HEK293 (cell line): ENCODE results near the gene FIGLA.
A peak's percentile ranks its signal among the peaks of the same experiment; 100 is the strongest.

Experiments
- CTCF ChIA-PET: fragments of 350-600 bp; formaldehyde crosslinking; extraction: SDS; loops from one replicate; lab custom pipeline; 2021; ENCODE audit warnings: antibody characterized with exemption; lab: Yijun Ruan, JAX
- POLR2A ChIA-PET: fragments of 300-600 bp; formaldehyde crosslinking; extraction: SDS; loops from one replicate; lab custom pipeline; 2020; ENCODE audit warnings: antibody characterized with exemption, inconsistent platforms; lab: Yijun Ruan, JAX
- H3K27ac ChIP-seq: fragments of 200-500 bp; sonication (Bioruptor generic); 2 replicates; pipeline ENCODE4 v1.5.1; 2014; ENCODE audit warnings: low read depth, low read length, control low read depth, inconsistent platforms; ENCODE audit errors: extremely low read depth
- H3K36me3 ChIP-seq, 2 experiments: fragments of 200-500 bp in 1 of 2; sonication (Bioruptor generic) in 1 of 2; 1 replicate in 1 of 2; 2 replicates in 1 of 2; pipeline ENCODE4 v1.5.1; 2014 to 2017; ENCODE audit warnings: inconsistent platforms in 2 of 2, low read length in 2 of 2; ENCODE audit not compliant: control insufficient read depth in 2 of 2, insufficient read depth in 1 of 2
- H3K4me1 ChIP-seq: fragments of 200-500 bp; sonication (Bioruptor generic); 2 replicates; pipeline ENCODE4 v1.5.1; 2014; ENCODE audit warnings: mild to moderate bottlenecking, low read length, inconsistent platforms; ENCODE audit not compliant: control insufficient read depth, insufficient read depth
- H3K4me3 ChIP-seq: 2 replicates; pipeline ENCODE4 v1.5.1; 2011; ENCODE audit warnings: low read depth, mild to moderate bottlenecking, control low read depth, low read length, moderate library complexity
- H3K9me3 ChIP-seq: fragments of 200-500 bp; sonication (Bioruptor generic); 2 replicates; pipeline ENCODE4 v1.5.1; 2014; ENCODE audit warnings: low read depth, low read length, inconsistent platforms; ENCODE audit not compliant: control insufficient read depth, insufficient read depth
- GLIS1 ChIP-seq: fragments of 450-650 bp; formaldehyde crosslinking; IDR thresholded peaks from 2 replicates; pipeline ENCODE4 v1.5.1; 2016; ENCODE audit warnings: missing biosample characterization, missing genetic modification characterization
- GLIS2 ChIP-seq: fragments of 450-650 bp; formaldehyde crosslinking; IDR thresholded peaks from 2 replicates; pipeline ENCODE4 v1.5.1; 2016; ENCODE audit warnings: missing biosample characterization, missing genetic modification characterization
- KLF10 ChIP-seq: fragments of 450-650 bp; IDR thresholded peaks from 2 replicates; pipeline ENCODE4 v1.5.1; 2018; ENCODE audit warnings: missing biosample characterization, mild to moderate bottlenecking, missing genetic modification characterization
- KLF17 ChIP-seq: fragments of 450-650 bp; formaldehyde crosslinking; IDR thresholded peaks from 2 replicates; pipeline ENCODE4 v1.5.1; 2016; ENCODE audit warnings: missing biosample characterization, missing genetic modification characterization
- SP3 ChIP-seq: fragments of 450-650 bp; formaldehyde crosslinking; IDR thresholded peaks from 2 replicates; pipeline ENCODE4 v1.5.1; 2016; ENCODE audit warnings: missing biosample characterization, missing genetic modification characterization
- TCF7L2 ChIP-seq: IDR thresholded peaks from 2 replicates; pipeline ENCODE4 v1.6.1; 2011; ENCODE audit warnings: low read depth, mild to moderate bottlenecking, inconsistent platforms, low read length, moderate library complexity, borderline replicate concordance
- YY1 ChIP-seq: fragments of 450-650 bp; formaldehyde crosslinking; IDR thresholded peaks from 2 replicates; pipeline ENCODE4 v1.5.1; 2018; ENCODE audit warnings: missing biosample characterization, missing genetic modification characterization
- ZBTB21 ChIP-seq: fragments of 450-650 bp; formaldehyde crosslinking; IDR thresholded peaks from 2 replicates; pipeline ENCODE4 v1.5.1; 2017; ENCODE audit warnings: missing biosample characterization, missing genetic modification characterization
- ZNF24 ChIP-seq: fragments of 450-650 bp; formaldehyde crosslinking; IDR thresholded peaks from 2 replicates; pipeline ENCODE4 v1.5.1; 2016; ENCODE audit warnings: missing biosample characterization, missing genetic modification characterization
- ZNF274 ChIP-seq, 2 experiments: fragments of 200-500 bp in 1 of 2; fragments of 450-650 bp in 1 of 2; sonication (Bioruptor generic) in 1 of 2; formaldehyde crosslinking in 1 of 2; IDR thresholded peaks; 2 replicates each; pipeline versions ENCODE4 v1.5.1 to v1.6.1; 2014 to 2016; ENCODE audit warnings: borderline replicate concordance in 1 of 2, inconsistent platforms in 1 of 2, low read length in 1 of 2, missing biosample characterization in 1 of 2, missing genetic modification characterization in 1 of 2
- ZNF311 ChIP-seq: fragments of 450-650 bp; formaldehyde crosslinking; IDR thresholded peaks from 2 replicates; pipeline ENCODE4 v1.5.1; 2017; ENCODE audit warnings: missing biosample characterization, missing genetic modification characterization, borderline replicate concordance
- ZNF354C ChIP-seq: fragments of 450-650 bp; formaldehyde crosslinking; IDR thresholded peaks from 2 replicates; pipeline ENCODE4 v1.5.1; 2016; ENCODE audit warnings: missing biosample characterization, missing genetic modification characterization, low read depth, borderline replicate concordance
- ZNF366 ChIP-seq: fragments of 450-650 bp; formaldehyde crosslinking; conservative IDR thresholded peaks from 2 replicates; pipeline ENCODE4 v1.5.1; 2016; ENCODE audit warnings: missing biosample characterization, missing genetic modification characterization
- ZNF433 ChIP-seq: fragments of 450-650 bp; formaldehyde crosslinking; IDR thresholded peaks from 2 replicates; pipeline ENCODE4 v1.5.1; 2016; ENCODE audit warnings: missing biosample characterization, missing genetic modification characterization, low read depth
- ZNF544 ChIP-seq: fragments of 450-650 bp; formaldehyde crosslinking; IDR thresholded peaks from 2 replicates; pipeline ENCODE4 v1.5.0; 2017; ENCODE audit warnings: missing biosample characterization, missing genetic modification characterization
- ZNF549 ChIP-seq: fragments of 450-650 bp; IDR thresholded peaks from 2 replicates; pipeline ENCODE4 v1.5.1; 2018; ENCODE audit warnings: missing biosample characterization, missing genetic modification characterization, mild to moderate bottlenecking, inconsistent platforms, moderate library complexity
- ZNF555 ChIP-seq: fragments of 450-650 bp; formaldehyde crosslinking; conservative IDR thresholded peaks from 2 replicates; pipeline ENCODE4 v1.5.1; 2017; ENCODE audit warnings: missing biosample characterization, mild to moderate bottlenecking, missing genetic modification characterization, inconsistent platforms
- ZNF624 ChIP-seq: fragments of 450-650 bp; formaldehyde crosslinking; IDR thresholded peaks from 2 replicates; pipeline ENCODE4 v1.5.1; 2017; ENCODE audit warnings: missing biosample characterization, missing genetic modification characterization
- ZNF76 ChIP-seq: fragments of 450-650 bp; formaldehyde crosslinking; IDR thresholded peaks from 2 replicates; pipeline ENCODE4; 2016; ENCODE audit warnings: low read depth, missing biosample characterization, missing genetic modification characterization, borderline replicate concordance
- ZNF776 ChIP-seq: fragments of 450-650 bp; formaldehyde crosslinking; IDR thresholded peaks from 2 replicates; pipeline ENCODE4 v1.5.0; 2017; ENCODE audit warnings: missing biosample characterization, missing genetic modification characterization, borderline replicate concordance
- TF ChIP-seq, protein P1 (sequence below): fragments of 450-650 bp; formaldehyde crosslinking; IDR thresholded peaks from 2 replicates; pipeline ENCODE4 v1.5.1; 2017; ENCODE audit warnings: missing biosample characterization, missing genetic modification characterization
- TF ChIP-seq, protein P2 (sequence below): fragments of 450-650 bp; formaldehyde crosslinking; IDR thresholded peaks from 2 replicates; pipeline ENCODE4 v1.5.1; 2016; ENCODE audit warnings: missing biosample characterization, missing genetic modification characterization

The FIGLA gene

GRCh38 chr2:70750320-70750719 is 40.1 kb downstream of the FIGLA start (continued):
- TF ChIP-seq, protein P1, sequence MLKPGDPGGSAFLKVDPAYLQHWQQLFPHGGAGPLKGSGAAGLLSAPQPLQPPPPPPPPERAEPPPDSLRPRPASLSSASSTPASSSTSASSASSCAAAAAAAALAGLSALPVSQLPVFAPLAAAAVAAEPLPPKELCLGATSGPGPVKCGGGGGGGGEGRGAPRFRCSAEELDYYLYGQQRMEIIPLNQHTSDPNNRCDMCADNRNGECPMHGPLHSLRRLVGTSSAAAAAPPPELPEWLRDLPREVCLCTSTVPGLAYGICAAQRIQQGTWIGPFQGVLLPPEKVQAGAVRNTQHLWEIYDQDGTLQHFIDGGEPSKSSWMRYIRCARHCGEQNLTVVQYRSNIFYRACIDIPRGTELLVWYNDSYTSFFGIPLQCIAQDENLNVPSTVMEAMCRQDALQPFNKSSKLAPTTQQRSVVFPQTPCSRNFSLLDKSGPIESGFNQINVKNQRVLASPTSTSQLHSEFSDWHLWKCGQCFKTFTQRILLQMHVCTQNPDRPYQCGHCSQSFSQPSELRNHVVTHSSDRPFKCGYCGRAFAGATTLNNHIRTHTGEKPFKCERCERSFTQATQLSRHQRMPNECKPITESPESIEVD = no peak
- TF ChIP-seq ZBTB21 (tag by site-specific recombination) (peak; percentile 52; the same call in 1 of the 2 replicates), ZNF366 (tag by site-specific recombination) (peak; percentile 52), ZNF549 (tag by site-specific recombination) (no peak), SP3 (tag by site-specific recombination) (peak; percentile 25; the same call in 1 of the 2 replicates), GLIS1 (no peak)
- TF ChIP-seq, all 188 proteins: peak for 5

GRCh38 chr2:70748002-70748784 is 42.2 kb downstream of the FIGLA start:
- Histone ChIP-seq H3K27ac (no peak overlapping the region), H3K36me3 (no peaks in the 10 kb centered on the region), H3K4me3 (no peak overlapping the region), H3K4me1 (peaks cover 3% of the 10 kb centered on the region; the same call in 1 of the 2 replicates), H3K9me3 (no peaks in the 10 kb centered on the region)
- TF ChIP-seq ZNF544 (tag by site-specific recombination) = no peak
- no peak for TF ChIP-seq ZNF433
- no peak for TF ChIP-seq ZNF274 (IDR thresholded peaks at IDR 0.05; ENCODE audit: low read length)
- no peak for TF ChIP-seq ZNF274 (tag by site-specific recombination; IDR thresholded peaks at IDR 0.05; ENCODE audit: borderline replicate concordance)
- TF ChIP-seq YY1 (tag by site-specific recombination) = no peak
- no peak for TF ChIP-seq ZNF24 (tag by site-specific recombination)
- TF ChIP-seq GLIS2 (tag by site-specific recombination) = no peak
- TF ChIP-seq TCF7L2 = no peak
- TF ChIP-seq, protein P1 = no peak
- TF ChIP-seq ZNF76 (tag by site-specific recombination) = no peak
- TF ChIP-seq KLF10 (tag by site-specific recombination) = no peak
- TF ChIP-seq ZNF555 (tag by site-specific recombination) = no peak
- TF ChIP-seq ZNF354C (tag by site-specific recombination) = no peak
- no peak for TF ChIP-seq ZNF776 (tag by site-specific recombination)
- TF ChIP-seq, protein P2, sequence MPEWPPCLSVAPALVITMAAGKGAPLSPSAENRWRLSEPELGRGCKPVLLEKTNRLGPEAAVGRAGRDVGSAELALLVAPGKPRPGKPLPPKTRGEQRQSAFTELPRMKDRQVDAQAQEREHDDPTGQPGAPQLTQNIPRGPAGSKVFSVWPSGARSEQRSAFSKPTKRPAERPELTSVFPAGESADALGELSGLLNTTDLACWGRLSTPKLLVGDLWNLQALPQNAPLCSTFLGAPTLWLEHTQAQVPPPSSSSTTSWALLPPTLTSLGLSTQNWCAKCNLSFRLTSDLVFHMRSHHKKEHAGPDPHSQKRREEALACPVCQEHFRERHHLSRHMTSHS (tag by site-specific recombination) = no peak
- no peak for TF ChIP-seq ZNF624 (tag by site-specific recombination)
- TF ChIP-seq ZNF311 (tag by site-specific recombination) = no peak
- TF ChIP-seq KLF17 (tag by site-specific recombination) = no peak
- CTCF ChIA-PET = interaction anchor here (0.6 to 1.2 kb wide), 4 partner anchors 17 to 93 kb away, joined by 3 to 5 read pairs (median 3); partner anchors contain the start of gene ADD2
- POLR2A ChIA-PET = interaction anchor here (0.7 kb wide), 1 partner anchor 9 kb away, joined by 3 read pairs; no protein-coding TSS in a partner anchor
